Measurements from ENCODE around the gene FUBP1.
"Not testable (repeated sequence)": the region's sequence is repeated elsewhere in the genome, so short reads cannot be mapped to it uniquely, and the experiment has no call there.

Gene FUBP1

DNA sequence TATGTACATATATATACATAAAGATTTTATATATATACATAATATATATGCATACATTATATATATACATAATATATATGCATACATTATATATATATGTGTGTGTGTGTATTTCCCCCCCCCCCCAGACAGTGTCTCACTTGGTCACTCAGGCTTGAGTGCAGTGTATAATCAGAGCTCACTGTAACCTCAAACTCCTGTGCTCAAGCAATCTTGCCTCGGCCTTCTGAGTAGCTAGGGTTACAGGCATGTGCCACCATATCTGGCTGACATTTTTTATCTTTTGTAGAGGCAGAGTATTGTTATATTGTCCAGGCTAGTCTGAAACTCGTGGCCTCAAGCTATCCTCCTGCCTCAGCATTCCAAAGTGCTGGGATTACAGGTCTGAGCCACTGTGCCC lies 9.0 kb upstream of the FUBP1 start:
- no peak for DNase-seq

DNA sequence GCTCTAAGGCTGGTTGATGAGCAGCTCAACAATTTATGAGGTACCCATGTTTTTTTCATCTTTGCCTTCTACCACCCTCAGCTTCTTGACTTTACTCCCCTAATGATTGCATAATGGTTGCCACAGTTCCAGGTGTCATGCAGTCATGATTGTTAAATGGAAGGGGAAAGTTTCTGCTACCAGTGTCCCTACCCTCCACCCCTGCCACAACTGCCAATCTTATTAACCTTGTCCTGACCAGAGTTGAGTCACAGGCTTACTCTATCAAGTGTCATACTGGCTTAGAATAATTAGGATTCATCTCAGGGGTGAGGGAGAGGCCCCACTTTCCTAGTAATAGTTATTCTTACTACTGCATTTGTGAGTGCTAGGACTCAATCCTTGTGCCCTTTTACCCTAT lies 7.9 kb upstream of the FUBP1 start:
- DNase-seq, result no peak

DNA sequence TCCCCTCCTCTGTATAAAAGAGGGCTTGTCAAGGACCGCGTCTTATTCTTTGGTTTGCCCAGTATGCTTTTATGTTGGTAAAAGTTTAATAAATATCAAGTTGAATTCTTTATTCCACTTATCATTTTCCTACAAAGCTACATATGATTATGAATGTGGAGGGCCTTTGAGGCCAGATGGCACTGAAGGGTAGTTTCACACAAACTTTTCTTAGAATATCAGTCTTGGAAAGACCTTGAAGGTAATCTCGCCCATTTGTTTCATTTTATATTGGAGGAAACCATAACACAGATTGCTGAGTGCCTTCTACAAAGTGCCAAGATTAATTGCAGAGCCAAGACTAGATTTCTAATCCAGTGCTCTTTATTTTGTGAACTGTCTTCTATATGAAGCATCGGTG lies 5.8 kb upstream of the FUBP1 start:
- DNase-seq, result no peak

DNA sequence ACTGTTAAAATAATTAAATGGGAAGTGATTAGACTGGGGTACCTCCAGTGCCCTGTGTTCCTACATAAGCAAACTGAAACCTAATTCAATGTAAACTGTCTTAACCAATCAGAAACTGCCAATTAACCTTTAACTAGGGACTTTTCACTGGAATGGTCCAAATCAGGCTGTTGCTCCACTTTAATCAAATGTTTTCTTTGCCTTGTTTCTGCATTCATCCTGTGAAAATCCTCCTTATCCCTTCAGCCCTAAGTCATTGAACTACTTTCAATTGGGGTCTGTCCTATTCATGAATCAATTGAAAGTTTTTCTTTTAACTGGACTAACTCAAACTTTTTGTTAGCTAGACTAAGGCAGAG lies 5.1 kb upstream of the FUBP1 start:
- no peak for DNase-seq

DNA sequence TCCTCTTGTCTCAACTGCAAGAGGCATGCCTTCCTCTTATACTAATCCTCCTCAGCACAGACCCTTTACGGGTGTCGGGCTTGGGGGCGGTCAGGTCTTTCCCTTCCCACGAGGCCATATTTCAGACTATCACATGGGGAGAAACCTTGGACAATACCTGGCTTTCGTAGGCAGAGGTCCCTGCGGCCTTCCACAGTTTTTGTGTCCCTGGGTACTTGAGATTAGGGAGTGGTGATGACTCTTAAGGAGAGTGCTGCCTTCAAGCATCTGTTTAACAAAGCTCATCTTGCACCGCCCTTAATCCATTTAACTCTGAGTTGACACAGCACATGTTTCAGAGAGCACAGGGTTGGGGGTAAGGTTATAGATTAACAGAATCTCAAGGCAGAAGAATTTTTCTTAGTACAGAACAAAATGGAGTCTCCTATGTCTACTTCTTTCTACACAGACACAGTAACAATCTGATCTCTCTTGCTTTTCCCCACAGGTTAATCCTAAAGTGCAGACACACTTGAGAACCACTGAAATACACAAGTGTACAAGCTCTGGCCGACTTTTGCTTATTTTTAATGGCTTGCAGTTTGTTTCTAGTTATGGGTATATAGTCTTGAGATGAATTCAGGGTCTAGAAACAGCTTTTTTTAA lies 4.6 kb upstream of the FUBP1 start:
- not testable (repeated sequence) for DNase-seq

DNA sequence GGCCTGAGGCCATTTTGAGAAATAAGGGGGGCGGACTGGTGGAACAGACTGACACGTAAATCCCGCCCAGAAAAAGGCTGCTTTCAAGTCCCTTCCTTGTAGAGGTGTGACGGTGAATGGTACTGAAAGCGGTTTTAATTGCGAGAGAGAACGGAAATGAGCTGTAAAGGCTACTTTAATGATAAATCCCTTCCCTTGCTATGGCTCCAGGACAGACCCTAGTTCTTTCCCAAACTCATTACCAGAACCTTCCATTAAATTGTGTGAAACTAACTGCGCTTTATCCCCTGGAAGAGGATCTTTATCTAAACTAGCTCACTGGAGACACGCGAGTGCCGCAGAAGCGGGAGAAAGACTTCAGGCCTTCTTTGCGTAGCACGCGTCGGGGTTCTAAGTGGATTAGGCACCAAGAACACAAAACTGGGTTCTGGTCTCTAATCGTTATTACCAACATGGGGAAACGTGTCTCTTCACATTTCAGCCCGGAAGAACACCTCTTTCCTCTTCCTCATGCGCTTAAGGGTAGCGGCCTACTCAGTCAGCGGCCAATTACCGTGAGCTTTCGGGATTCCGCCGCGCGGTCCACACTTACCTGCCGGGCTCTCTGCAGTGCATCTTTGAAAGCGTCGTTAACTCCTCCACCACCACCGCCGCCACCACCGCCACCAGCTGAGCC lies 441 bp downstream of the FUBP1 start:
- peak; percentile 90 for DNase-seq

DNA sequence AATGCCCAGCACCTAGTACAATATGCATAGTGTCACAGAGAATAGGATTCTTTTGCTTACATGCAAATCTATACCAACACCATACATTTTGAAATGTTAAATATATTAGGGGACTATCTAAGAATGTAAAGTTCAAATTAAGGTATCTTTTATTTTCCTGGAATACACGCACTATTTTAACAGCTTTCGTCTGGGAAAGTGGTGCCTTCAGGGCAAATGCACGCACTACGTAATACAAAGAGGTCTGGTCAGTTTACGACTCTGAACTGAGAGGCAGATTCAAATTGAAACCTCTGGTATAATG lies 931 bp downstream of the FUBP1 start:
- no peak for DNase-seq

DNA sequence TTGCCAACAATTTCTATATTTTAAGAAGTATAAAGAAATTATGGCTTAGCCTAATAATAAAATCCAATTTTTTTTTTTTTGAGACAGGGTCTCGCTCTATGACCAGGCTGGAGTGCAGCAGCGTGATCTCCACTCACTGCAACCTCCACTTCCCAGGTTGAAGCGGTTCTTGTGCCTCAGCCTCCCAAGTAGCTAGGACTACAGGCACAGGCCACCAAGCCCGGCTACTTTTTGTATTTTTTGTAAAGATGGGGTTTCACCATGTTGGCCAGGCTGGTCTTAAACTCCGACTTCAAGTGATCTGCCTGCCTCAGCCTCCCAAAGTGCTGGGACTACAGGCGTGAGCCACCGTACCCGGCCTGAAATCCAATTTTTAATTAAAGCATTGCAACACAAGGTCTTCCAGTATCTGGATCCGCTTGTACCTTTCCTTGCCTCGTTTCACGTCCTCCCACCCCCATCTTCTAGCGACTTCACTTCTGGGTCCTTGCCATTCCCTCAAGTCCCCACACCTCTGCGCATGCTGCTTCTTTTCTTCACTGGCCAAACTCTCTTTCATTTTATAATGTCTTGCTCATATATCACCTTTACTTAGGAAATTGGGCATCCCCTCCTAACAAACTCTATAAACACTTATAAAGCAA lies 2.3 kb downstream of the FUBP1 start:
- no peak for DNase-seq

DNA sequence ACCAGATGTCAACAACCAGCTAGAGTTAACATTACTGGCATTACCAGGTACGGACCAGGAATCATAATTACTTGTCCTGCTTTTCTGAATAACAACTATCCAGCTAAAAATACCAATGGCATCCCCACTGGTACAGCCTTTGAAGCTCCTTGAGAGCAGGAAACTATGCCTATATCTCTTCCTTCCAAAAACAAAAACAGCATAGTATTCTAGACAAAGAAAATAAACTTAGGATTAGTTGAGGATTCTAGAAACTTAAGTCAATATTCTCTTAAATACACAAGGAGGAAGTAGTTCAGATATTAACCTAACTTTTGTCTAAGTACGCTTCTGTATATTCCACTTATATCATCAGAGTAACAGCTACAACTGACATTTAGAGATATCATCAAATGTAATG lies 3.0 kb downstream of the FUBP1 start:
- no peak for DNase-seq

DNA sequence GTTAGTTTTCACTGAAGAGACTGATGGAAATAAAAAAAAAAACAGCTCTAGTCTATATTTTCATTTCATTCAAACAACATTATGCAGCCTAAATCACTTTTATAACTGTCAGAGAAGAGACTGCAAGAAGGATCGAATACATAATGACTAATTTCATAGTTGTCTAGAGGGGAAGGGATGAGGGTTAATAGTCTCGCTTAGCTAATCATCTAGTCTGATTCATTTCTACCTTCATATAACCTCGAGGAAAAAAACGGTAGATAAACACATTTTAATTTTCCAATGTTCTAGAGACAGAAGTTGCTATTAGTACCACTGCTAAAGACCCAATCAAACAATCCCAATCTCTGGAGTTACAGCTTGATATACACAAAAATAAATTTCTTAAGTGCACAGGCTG lies 3.5 kb downstream of the FUBP1 start:
- DNase-seq, result no peak

DNA sequence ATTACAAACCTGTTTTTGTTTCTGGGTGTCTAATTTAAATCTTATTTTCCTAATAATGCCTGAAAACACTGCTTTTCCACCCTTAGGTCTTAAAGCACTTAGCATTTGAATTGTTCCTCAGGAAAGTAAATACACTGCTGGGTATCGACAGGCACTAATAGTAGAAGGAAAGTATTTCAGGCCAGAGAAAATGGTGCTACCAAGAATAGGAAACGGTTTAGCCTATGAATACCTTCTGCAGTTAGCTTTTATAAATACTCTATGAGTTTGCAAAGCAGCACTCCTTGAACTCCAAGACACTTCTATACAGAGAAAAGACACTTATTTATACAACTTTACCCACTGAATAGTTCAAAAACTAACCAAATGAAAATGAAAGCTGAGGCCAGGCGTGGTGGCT lies 6.8 kb downstream of the FUBP1 start:
- DNase-seq, result no peak

DNA sequence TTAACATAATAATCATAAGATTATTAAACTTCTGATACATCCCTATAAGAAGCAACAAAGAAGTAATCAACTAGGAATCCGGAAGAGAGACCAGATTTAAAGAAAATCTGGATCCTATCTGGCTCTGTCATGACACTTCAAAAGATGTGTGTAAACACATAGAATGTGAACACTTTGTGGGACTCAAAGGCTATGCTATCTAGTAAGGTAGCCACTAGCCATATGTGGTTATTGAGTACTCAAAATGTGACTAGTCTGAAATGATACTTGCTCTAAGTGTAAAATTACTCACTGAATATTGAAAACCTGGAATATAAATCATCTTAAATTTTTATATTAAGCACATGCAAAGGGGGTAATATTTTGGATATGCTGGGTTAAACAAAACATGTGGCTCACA lies 8.7 kb downstream of the FUBP1 start:
- no peak for DNase-seq

DNA sequence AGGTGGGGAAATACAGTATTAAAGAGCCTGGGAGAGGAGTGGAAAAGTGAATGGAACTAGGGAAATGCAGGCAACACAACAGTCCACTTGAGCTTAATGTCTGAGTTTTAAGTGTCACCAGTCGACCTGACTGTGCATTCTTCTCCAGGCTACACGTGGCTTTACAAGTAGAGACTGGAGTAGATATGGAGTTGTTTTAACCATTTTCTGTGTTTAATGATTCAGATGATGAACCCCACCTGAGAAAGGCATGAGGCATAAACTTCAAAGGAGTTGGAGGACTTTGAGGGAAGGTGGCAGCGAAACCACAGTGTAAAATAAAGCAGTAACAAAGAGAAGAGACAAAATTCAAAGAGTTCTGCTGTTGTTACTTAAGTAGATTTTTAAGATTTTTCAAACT lies 12.6 kb downstream of the FUBP1 start:
- no peak for DNase-seq

DNA sequence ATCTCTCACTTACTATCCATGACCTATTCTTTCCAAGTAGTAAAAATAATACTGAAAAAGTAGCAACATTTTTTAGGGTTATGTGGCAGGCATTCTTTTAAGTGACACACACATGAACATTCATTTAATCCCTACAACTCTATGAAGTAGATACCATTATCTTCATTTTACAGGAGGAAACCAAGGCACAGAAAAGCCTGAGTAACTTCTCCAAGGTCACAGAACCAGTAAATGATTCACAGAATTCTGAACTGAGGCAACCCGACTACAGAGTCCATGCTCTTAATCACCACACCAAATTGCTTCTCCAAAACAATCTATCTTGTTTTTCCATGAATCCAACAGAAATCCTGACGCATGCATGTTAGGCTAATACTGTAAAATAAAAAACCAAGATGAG lies 17.5 kb downstream of the FUBP1 start:
- DNase-seq, result no peak

DNA sequence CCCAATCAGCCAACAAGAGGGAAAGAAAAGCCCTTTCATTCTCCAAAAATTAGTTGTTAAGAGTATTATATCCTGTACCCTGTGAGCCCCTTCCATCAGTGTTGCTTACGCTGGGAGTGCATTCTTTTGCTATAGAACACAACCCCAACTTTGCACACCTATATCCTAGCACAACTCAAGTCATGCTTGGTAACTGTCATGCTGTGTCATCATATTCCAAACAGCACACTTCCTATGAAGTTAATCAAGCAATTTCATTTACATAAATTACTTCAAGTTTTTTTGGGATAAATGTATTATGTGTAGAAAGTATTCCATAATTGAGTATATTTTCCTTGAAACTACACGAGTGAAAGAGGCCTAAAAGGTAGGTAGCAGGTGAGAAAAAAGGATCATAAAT lies 20.0 kb downstream of the FUBP1 start:
- DNase-seq, result no peak

DNA sequence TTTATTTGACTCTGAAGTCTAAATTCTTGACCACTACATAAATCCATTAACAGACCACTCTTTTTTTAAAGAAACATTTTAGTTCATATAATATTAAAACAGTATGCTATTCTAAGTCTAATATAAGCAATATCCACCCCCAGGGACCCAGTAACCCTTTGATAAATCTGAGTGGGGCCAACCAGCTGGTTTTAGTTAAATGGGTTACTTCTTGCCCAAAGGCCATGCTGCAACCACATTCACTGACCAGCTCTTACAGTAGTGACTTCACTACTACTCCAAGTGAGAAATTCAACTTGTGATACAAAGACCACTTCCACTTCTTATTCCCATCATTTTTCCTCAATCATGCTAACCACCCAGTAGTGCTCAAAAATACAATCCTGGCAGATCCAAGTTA lies 20.5 kb downstream of the FUBP1 start:
- DNase-seq, result no peak

DNA sequence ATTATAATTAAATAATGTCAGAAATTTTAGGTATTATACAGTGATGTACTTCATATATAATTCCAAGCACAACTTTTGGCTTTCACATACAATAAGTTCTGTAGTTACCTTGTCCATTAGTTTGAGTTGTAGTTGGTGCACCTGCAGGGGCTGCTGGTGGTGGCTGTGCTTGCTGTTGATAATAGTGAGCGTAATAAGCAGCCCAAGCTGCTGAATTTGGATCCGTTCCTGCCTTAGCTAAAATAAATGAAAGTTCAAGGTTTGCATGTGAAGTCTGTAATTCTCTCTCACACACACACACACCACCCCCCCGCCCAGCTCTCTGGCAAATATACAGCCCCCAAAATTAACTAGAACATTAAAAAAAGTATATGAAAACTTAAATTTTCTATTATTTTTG lies 22.4 kb downstream of the FUBP1 start:
- DNase-seq, result no peak

DNA sequence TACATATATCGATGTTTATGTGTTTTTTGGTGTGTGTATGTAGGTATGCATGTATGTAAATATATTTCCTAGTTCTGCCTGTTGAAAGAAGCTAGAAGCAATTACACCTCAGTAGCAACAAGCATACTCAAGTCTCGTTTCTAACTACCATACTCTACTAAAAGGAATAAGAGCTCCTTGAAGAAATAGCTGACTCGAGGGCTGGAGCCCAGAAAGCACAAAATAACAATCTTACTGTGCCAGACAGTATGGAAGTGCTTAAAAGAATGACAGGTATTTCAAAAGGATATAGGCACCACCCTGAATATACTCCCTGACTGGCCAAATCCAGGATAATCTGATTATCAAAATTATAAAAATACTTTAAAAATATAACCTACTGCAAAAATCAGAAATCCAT lies 23.2 kb downstream of the FUBP1 start:
- no peak for DNase-seq

DNA sequence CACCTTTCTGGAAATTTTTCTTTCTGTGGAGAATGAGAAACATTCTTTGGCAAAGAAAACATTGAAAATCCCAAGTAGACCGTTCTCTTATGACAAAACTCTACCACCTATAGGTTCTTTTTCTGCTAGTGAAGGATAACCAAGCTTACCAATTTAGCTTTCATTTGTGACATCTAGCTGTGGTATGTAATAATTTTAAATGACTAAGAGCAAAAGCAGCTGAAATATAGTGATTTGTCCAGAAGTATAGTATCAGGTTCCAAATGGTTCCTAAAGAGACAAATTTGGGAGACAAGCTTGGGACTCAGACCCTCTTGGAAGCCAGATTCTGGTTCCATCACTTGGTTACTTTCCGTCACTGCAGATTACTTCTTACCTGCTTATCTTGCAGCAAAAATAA lies 24.4 kb downstream of the FUBP1 start:
- no peak for DNase-seq

DNA sequence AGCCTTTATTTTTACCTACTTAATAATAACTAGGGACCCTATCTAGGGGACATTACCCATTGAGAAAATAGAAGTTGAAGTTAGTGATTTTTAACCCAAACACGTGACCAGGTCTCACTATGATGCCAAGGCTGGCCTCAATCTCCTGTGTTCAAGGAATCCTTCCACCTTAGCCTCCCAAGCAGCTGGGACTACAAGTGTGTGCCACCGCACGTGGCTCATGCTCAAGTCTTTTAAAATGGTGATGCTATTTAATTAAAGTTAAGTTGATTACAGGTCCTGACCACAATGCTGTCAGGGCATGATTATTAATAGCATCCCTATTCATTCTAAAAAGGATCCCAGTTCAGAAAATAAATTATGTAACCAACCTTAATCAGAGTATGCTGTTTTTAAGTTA lies 25.0 kb downstream of the FUBP1 start:
- DNase-seq, result no peak

DNA sequence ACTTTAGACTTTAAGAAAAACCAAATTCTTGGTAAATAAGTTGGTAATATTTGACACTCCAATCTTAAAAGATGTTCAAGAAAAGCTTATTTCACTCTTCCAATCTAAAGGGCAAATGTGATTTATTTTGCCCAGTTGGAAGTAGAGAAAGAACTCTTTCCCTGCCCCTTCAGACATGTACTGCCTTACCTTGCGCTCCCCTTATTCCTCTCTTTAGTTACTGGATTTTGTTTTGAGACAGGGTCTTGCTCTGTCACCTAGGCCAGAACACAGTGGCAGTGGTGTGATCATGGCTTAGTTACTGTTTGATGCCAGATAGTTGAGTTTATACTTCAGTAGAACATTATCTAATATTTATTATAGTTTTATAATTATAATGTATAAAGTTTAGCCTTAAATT lies 27.5 kb downstream of the FUBP1 start:
- DNase-seq, result no peak

DNA sequence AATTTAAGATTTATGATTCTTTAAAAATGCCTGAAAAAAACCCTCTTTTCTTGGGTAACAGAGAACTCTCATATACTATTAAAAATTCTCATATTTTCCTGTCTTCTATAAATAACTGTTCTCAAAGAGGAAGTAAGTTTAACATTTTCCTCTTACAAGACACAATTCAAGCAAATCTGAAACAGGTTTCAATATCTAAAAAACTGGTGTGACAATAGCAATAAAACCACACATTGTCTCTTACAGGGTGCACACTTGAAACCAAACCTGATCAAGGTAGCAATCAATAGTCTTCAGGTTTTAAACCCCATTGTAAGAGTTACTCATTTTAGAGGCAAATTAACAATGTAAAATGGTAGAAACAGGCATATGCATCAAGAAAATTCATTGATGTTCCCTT lies 28.0 kb downstream of the FUBP1 start:
- no peak for DNase-seq

DNA sequence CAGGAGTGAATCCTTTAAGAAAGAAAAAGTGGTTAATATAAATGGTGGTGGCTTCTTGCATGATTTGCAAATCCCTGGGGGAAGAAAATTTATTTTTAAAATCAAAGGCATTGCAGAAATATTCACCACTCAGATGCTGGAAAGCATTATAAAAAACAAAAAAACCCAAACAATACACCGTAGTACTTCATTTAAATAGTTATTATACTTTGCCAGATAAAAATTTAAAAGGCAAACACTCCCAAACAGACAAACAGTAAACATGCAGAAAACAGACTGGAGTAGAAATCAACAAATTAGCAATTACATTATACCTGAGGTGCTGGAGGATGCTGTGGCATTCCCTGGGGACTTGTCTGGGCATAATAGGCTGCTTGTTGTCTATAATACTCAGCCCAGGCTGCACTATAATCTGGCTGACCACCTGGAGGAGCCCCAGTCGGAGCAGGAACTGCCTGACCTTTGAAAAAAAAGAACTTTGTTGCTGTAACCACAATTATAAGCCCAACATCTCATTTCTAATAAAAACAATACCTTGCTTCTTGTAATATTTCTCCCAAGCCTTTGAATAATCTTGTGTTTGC lies 29.9 kb downstream of the FUBP1 start:
- DNase-seq, result peak; percentile 21

DNA sequence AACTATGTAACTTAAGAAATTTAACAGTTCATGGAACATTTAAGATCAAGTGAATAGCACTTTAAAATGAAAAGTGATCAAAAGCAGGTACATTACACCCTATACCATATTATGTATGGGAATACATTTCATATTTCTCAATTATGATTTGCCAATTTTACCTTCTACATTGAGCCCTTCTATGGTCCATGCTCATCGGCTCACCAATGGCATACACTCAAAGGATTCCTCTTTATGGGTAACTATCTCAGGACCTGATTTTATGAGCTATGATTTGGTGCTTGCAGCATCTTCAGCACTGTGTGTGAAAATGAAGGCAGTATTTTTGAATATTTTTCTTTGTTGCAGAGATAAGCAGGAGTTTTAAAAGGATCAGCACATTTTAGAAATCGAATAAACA lies 33.5 kb downstream of the FUBP1 start:
- DNase-seq, result no peak

Measured in femur (tissue), 1 donor.